Pancreas (tissue), 10 donors: ENCODE data around the gene DGCR2. TPM values are rescaled to one million over a fixed set of nuclear protein-coding genes. Genes with fewer than 3 reads are reported as not detected.

Experiments used
- ATAC-seq, 4 donors: fragments of 200-7000 bp; cut with Tn5 transposase; one replicate each; pipeline versions ENCODE4 v1.8.0 to v1.9.1; 2020; ENCODE audit warnings: mild to moderate bottlenecking in 4 of 4, moderate library complexity in 4 of 4
- DNase-seq, 6 donors: peaks; one replicate each; pipeline ENCODE4 v3.0.0-alpha.2; 2020
- FAIRE-seq: peaks from 2 replicates; lab custom pipeline; 2012; peaks lifted over from hg19 to GRCh38; lab: Jason Lieb, UNC
- H3K27ac ChIP-seq, 4 donors: fragments of 200-600 bp; sonication (generic); 1 replicate in 3 of 4; 2 replicates in 1 of 4; pipeline versions ENCODE4 v1.5.0 to v1.8.0; 2020
- H3K27me3 ChIP-seq, 4 donors: fragments of 200-600 bp; one replicate each; pipeline ENCODE4 v1.8.0; 2021
- H3K36me3 ChIP-seq, 3 donors: fragments of 200-600 bp; sonication (generic) in 1 of 3; one replicate each; pipeline versions ENCODE4 v1.5.0 to v1.8.0; 2020 to 2021
- H3K4me1 ChIP-seq, 3 donors: fragments of 200-600 bp; one replicate each; pipeline ENCODE4 v1.8.0; 2021
- H3K4me3 ChIP-seq, 4 donors: fragments of 200-600 bp; sonication (generic) in 2 of 4; one replicate each; pipeline versions ENCODE4 v1.5.0 to v1.8.0; 2020 to 2021
- H3K9me3 ChIP-seq, 4 donors: fragments of 200-600 bp; one replicate each; pipeline ENCODE4 v1.8.0; 2021
- CTCF ChIP-seq, 4 donors: fragments of 200-600 bp; sonication (generic) in 3 of 4; IDR thresholded peaks; one replicate each; pipeline versions ENCODE4 v1.5.0 to v1.8.0; 2021; ENCODE audit warnings: antibody characterized with exemption in 4 of 4
- WGBS, 2 donors: extraction: QIAGEN DNeasy Blood & Tissue Kit; methylation state at CpG; one replicate each; pipeline ENCODE4 v1.1.7; 2013; 5-methylcytosine and 5-hydroxymethylcytosine counted together
- intact Hi-C, 3 donors: fragments of 100-400 bp; cut with DNase I; formaldehyde crosslinking; loops; one replicate each; pipeline versions ENCODE4 v1.11.1 to v1.14.2; 2022
- polyA plus RNA-seq, 2 donors: library from polyadenylated mRNA; stranded (reverse); fragments of 200-250 nt; gene quantifications; one replicate each; pipeline ENCODE4 v1.2.3, GENCODE V29; 2013
- total RNA-seq, 6 donors: library from RNA; stranded (reverse); fragmentation: NEBNext Ultra II Directional in 4 of 6; extraction: Animal tissue kit (Norgen Biotek cat#: 25700) in 4 of 6; gene quantifications; one replicate each; pipeline versions ENCODE4 v1.2.1 to v1.2.4, GENCODE V29; 2021 to 2023
- donor health status: healthy with polysubstance abuse.
- donor health status: DM: no; HTN: no; CAD: no; lungs with moderate emphysema.
- donor health status: DM: no; HTN: no; CAD: no.
- donor health status: control.
- donor health status: control.
- donor health status: Bipolar disorder and iron deficiency.
- donor health status: DM: yes; HTN: yes; CAD: no.
- donor health status: DM: no; HTN: no; CAD: no.
- donor health status: DM: no; HTN: no; CAD: no.
- donor health status: DM: yes; HTN: yes; CAD: no.

Gene DGCR2
- total and polyA plus RNA-seq, 8 donors = 24.3 to 41.5 (median 30.1) TPM

GRCh38 chr22:19128009-19128401, 5.8 kb upstream of the DGCR2 start:
- Histone ChIP-seq H3K27ac (no peak overlapping the region), H3K9me3 (no peaks in the 10 kb centered on the region), H3K36me3 (no peaks in the 10 kb centered on the region), H3K27me3 (no peaks in the 10 kb centered on the region), H3K4me3 (no peak overlapping the region), H3K4me1 (peaks cover 0 to 2% (median under 1%) of the 10 kb centered on the region in 3 donors)
- ATAC-seq = no peak
- 79 to 89% methylated on average over 7 of the region's 7 CpGs for WGBS, 2 donors
- no peak for FAIRE-seq
- intact Hi-C loops = no loop called here
- DNase-seq = no peak
- TF ChIP-seq CTCF (IDR thresholded peaks at IDR 0.05) = no peak

GRCh38 chr22:19127329-19128008, 5.3 kb upstream of the DGCR2 start:
- intact Hi-C loops = no loop called here
- Histone ChIP-seq H3K9me3 (no peaks in the 10 kb centered on the region), H3K4me3 (no peak overlapping the region), H3K4me1 (peaks cover 0 to 5% (median 3%) of the 10 kb centered on the region in 3 donors), H3K27me3 (no peaks in the 10 kb centered on the region), H3K36me3 (no peaks in the 10 kb centered on the region), H3K27ac (peak overlapping the region in 1 of 4 donors; percentile 8)
- ATAC-seq (peak; percentile 77 to 82 (median 80)), DNase-seq (peak; percentile 75 to 92 (median 88)), FAIRE-seq (no peak)
- TF ChIP-seq CTCF (IDR thresholded peaks at IDR 0.05) = no peak
- WGBS, 2 donors = 55 to 62% methylated on average over 16 of the region's 16 CpGs

- DNase-seq (peak in 1 of 6 donors; percentile 53), ATAC-seq (no peak), FAIRE-seq (no peak)
- H3K4me1 ChIP-seq = peaks cover 0 to 5% (median 3%) of the 10 kb centered on the region in 3 donors
- peak overlapping the region in 1 of 4 donors; percentile 8 for H3K27ac ChIP-seq
- H3K36me3 ChIP-seq = no peaks in the 10 kb centered on the region
- WGBS, 2 donors = 82 to 91% methylated on average over 19 of the region's 19 CpGs
- no peak overlapping the region for H3K4me3 ChIP-seq
- intact Hi-C loops = no loop called here
- H3K9me3 ChIP-seq = no peaks in the 10 kb centered on the region
- no peak for TF ChIP-seq CTCF (IDR thresholded peaks at IDR 0.05)
- H3K27me3 ChIP-seq = no peaks in the 10 kb centered on the region
These were observed 4.4 kb upstream of the DGCR2 start for GRCh38 chr22:19126309-19127273.

- no peak for DNase-seq
- FAIRE-seq = no peak
- 86 to 88% methylated on average over 21 of the region's 21 CpGs for WGBS, 2 donors
These were observed 3.5 kb upstream of the DGCR2 start for GRCh38 chr22:19125474-19126308.

More at GRCh38 chr22:19125474-19126308, 3.5 kb upstream of the DGCR2 start:
- Histone ChIP-seq H3K9me3 (no peaks in the 10 kb centered on the region), H3K4me1 (peaks cover 0 to 7% (median 5%) of the 10 kb centered on the region in 3 donors), H3K36me3 (no peaks in the 10 kb centered on the region), H3K27ac (no peak overlapping the region), H3K27me3 (no peaks in the 10 kb centered on the region), H3K4me3 (no peak overlapping the region)
- TF ChIP-seq CTCF (IDR thresholded peaks at IDR 0.05) = no peak
- no peak for ATAC-seq
- intact Hi-C loops = no loop called here
